ENCODE data around the gene ALG10B.
A peak's percentile ranks its signal among the peaks of the same experiment; 100 is the strongest.
"Not testable (repeated sequence)": the region's sequence is repeated elsewhere in the genome, so short reads cannot be mapped to it uniquely, and the experiment has no call there.

The ALG10B gene

DNA sequence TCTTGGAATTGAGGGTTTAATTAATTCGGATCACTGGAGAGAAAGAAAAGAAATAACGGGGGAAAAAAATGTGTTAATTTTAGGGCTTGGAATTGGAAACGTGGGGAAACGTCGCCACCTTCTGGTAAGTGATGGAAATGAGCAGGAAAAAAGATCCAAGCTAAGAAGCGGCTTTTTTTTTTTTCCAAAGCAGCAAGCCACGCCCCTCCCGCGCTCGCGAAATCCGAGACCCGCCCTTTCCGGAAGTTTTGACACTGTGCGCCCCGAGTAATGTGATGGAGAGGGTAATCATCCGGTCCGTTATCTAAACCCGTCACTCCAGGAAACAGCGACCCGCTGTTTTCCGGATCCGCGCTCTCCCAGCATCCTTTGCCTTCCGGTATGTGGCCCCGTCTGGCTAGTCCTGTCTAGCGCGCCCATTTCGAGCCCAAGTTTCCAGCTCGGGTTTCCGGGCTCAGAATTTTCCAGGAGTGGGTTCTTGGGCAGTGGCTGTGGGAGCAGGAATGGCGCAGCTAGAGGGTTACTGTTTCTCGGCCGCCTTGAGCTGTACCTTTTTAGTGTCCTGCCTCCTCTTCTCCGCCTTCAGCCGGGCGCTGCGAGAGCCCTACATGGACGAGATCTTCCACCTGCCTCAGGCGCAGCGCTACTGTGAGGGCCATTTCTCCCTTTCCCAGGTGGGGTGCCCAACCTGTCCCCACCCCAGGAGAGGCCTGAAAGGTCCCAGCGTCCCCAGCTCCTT lies at the start of gene ALG10B:
ALG10B (plus strand) TSS at position 384 of the 739 bp plus-strand sequence; CDS start at position 504, 120 bp downstream.
- DNase-seq (ENCODE audit: low read depth in 2 of 2) = peak; percentile 79 to 85

- DNase-seq (ENCODE audit: low read depth in 2 of 2) = no peak
Measured at GRCh38 chr12:38268612-38269011, 48.0 kb upstream of the ALG10B start.

DNA sequence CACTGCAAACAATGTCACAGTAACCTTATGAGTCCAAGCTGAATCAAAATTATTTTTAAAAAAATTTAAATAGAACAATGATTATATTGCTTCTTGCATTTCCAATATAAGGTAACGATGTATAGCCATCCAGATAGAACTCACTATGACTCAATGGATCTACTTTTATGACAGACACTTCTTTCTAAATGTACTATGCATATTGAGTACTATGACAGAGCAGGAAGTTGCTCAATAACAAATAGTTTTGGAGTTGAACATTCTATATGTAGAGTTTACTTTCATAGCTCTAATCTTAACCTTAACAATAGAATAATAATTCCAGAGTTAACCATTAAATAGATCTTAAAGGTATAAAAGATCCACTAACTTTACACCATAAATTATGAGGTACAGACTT lies 46.7 kb upstream of the ALG10B start:
- DNase-seq (ENCODE audit: low read depth in 2 of 2) = no peak

- no peak for DNase-seq (ENCODE audit: low read depth in 2 of 2)
Measured at GRCh38 chr12:38279756-38280155, 36.8 kb upstream of the ALG10B start.

DNA sequence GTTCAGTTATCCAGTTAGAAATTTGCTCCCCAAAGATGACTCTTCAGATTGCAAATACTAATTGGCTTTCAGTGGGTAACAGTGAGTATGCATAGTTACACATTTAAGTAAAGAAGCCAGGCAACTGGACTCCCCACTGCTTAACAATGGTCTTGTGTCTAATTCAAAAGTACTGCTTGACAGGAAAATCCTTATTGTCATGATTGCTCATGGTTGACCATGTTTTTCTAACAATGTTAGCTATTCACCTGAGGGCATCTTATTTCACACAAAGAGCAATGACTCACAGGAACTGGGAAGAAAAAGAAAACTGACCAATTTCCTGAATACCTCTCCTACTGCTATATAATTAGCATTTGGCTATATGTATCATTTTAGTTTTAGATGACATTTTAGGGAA lies 33.7 kb upstream of the ALG10B start:
- no peak for DNase-seq (ENCODE audit: low read depth in 2 of 2)

- no peak for DNase-seq (ENCODE audit: low read depth in 2 of 2)
Measured at GRCh38 chr12:38289396-38289795, 27.2 kb upstream of the ALG10B start.

GRCh38 chr12:38291160-38291559 lies 25.4 kb upstream of the ALG10B start:
- no peak for DNase-seq (ENCODE audit: low read depth in 2 of 2)

GRCh38 chr12:38302972-38303371 lies 13.6 kb upstream of the ALG10B start:
- DNase-seq (ENCODE audit: low read depth in 2 of 2) = not testable (repeated sequence)

DNA sequence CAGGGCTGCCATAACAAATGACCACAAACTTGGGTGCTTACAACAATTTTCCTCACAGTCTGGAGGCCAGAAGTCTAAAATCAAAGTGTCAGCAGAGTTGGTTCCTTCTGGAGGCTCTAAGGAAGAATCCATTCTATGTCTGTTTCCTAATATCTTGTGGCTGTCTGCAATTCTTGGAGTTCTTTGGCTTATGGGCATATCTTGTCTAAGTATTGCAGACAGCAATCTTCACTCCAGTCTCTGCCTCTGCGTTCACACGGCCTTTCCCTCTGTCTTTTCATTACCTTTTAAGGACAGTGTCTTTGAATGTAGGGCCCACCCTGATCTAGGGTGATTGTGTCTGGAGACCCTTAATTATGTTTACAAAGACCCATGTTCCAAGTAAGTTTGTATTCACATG lies 5.4 kb downstream of the ALG10B start:
- not testable (repeated sequence) for DNase-seq (ENCODE audit: low read depth in 2 of 2)

DNA sequence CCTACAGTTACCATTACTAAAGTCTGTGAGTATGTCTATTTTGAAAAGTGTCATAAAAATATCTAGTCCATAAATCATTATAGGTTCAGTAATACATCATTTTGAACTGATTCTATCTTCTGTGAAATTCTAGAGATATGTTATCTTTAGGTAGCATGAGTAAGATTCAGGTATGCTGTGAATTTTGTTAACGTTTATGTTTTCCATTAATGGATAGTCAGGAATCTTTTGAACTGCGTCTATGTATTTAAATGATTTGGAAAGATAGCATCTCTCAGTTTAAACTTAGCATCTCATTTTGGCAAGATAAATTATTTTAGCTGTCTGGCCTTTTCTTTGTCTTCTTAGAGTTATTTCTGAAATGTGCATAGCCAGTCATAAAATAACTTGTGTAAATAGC lies 8.3 kb downstream of the ALG10B start:
- no peak for DNase-seq (ENCODE audit: low read depth in 2 of 2)

GRCh38 chr12:38327356-38327755 lies 10.8 kb downstream of the ALG10B start:
- DNase-seq (ENCODE audit: low read depth in 2 of 2) = no peak

DNA sequence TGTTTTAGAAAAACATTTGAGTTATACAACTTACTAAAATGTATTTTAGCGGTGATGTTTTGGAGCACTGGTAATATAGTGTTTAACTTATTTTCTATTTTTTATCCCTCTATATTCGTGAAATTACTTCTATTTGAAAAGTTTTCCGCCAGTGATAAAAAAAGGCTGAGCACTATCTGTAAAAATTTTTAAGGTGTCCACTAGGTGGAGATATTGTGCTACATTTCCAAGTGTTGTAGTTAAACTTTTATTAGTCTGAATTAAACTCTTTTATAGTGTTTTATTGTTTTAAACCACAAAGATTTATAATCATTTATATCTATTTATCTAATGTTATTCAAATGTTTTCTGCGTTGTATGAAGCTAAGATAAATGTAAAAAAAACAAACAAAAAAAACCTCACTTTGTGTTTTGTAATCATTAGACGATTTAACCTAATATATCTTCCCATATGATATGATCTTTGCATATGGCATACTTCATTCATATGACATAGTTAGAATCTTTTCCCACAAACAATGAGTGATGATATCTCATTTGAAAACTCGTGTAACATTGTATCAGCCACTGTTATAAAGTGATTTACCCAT lies 11.8 kb downstream of the ALG10B start:
- no peak for DNase-seq (ENCODE audit: low read depth in 2 of 2)

- DNase-seq (ENCODE audit: low read depth in 2 of 2) = not testable (repeated sequence)
Measured at GRCh38 chr12:38330414-38330813, 13.8 kb downstream of the ALG10B start.

DNA sequence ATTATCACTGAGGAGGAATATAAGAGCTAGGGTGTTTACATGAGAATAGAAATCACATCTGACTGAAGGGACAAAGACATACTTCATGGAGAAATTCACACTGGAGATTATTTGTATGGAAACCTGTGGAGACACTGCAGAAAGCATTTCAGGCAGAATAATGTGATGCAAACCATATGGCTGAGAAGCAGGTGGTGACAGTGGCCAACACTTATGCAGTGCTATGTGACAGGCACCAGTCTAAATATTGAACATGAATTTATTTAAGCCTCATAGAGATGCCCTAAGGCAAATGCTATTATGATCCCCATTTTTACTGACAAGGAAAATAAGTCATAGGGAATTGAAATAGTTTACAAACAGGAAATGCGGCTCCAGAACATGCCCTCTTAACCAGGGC lies 16.2 kb downstream of the ALG10B start:
- DNase-seq (ENCODE audit: low read depth in 2 of 2) = no peak

GRCh38 chr12:38342444-38342843 lies 25.9 kb downstream of the ALG10B start:
- DNase-seq (ENCODE audit: low read depth in 2 of 2) = no peak

- not testable (repeated sequence) for DNase-seq (ENCODE audit: low read depth in 2 of 2)
Measured at GRCh38 chr12:38343256-38343655, 26.7 kb downstream of the ALG10B start.

DNA sequence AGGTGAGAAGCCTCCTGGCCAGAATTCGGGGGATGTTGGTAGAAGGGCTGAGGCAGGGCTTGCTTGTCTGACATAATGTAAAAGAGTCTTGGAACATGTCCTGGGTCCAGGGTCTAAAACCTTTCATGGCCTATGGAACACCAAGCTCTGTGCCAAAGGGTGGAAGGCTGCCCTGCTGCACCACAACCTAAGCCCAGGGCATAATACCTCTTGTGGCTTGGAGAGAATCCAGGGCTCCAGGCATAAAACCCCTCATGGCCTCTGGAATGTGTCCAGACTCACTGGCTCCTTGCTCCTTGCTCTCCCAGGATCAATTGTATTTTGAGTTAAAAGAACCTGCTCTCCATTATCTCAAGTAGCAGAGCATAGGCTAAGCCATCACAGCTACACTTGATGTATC lies 27.3 kb downstream of the ALG10B start:
- not testable (repeated sequence) for DNase-seq (ENCODE audit: low read depth in 2 of 2)

GRCh38 chr12:38350342-38351174 lies 34.0 kb downstream of the ALG10B start:
- no peak for DNase-seq (ENCODE audit: low read depth in 2 of 2)

DNA sequence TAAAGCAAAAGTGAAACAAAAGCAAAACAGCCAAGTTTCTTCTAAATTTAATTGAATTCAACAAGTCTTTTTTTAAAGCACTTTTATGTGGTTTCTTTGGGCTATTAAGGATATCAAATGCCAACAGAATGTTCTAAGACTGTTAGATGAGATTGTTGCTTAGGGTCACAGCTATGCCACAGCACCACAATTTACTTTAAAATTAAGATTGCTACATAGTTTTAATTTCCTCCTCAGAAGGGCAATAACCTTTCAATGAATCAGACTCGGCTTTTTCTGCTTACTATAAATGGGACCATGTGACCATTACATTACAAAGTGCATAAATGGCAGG lies 34.6 kb downstream of the ALG10B start:
- DNase-seq (ENCODE audit: low read depth in 2 of 2) = not testable (repeated sequence)

DNA sequence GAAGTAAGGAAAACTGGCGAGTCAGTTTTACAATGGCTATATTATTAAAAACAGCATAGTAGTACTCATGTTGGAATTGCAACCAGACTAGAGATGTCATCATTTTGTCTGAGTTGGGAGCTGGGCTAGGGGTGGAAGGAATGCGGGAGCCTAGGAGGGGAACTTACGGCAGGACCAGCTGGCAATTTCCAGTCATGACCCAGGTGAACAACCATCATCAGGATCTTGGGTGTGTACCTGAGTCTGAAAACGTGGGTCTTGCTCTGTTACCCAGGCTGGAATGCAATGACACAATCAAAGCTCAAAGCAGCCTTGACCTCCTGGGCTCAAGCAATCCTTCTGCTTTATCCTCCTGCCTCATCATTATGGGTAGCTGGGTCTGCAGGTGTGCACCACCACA lies 50.9 kb downstream of the ALG10B start:
- no peak for DNase-seq (ENCODE audit: low read depth in 2 of 2)

DNA sequence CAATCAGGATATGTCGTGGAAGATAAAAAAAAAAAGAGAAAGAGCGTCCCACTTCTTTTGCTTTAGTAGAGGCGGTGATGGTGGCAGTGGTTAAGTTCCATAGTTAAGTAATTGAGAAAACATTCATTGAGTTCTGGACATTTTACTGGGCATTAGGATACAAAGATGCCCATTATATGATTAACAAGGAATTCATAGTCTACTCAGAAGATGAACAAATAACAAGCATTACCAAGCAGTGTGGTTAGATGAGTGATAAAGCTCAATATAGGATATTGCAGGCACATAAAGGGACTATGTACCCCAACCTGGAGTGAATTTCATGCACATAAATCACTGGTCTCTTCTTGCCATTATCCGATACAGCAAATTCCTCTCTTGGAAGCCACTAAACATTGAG lies 53.7 kb downstream of the ALG10B start:
- no peak for DNase-seq (ENCODE audit: low read depth in 2 of 2)

DNA sequence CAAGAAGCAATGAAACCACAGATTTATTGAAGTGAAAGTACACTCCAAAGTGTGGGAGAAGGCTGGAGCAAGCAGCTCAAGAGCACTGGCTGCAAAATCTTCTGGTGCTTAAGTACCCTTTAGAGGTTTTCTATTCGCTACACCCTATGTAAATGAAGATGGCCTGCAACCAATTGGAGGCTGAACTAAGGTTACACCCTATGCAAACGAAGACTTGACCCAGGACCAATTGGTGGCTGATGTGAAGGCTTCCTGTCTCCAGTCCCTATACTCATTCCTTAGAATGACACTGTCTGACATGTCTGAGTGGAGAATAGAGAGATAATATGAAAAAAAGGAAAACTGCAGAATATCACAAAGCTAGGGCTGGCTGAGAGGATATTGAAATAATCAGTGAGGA lies 57.2 kb downstream of the ALG10B start:
- no peak for DNase-seq (ENCODE audit: low read depth in 2 of 2)

DNA sequence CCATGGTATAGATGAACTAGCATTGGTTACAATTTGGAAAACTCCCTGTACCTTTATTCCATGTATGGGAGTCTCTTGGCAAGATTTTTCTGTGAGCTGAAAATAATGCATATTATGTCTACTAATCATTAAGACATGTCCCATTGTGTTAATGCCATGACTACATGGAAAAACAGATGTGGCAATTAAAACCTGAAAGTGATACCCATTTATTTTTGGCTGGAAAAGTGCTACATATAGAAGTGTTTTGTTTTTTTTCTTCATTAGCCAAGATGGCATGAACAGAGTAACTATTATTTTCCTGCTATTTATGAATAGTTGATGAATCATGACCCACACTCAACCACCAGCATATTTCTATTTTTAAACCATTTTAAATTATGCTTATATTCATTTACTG lies 58.2 kb downstream of the ALG10B start:
- DNase-seq (ENCODE audit: low read depth in 2 of 2) = no peak
